ENCODE measurements around the gene MIOX. TPM values are rescaled to one million over a fixed set of nuclear protein-coding genes. Genes with fewer than 3 reads are reported as not detected.

Gene MIOX
- total RNA-seq, 4 donors from 2014 or later = not detected

- TF ChIP-seq POLR2A (IDR thresholded peaks at IDR 0.05) (no peak), CTCF (IDR thresholded peaks at IDR 0.05) (no peak)
- intact Hi-C loops (cut with DNase I; ENCODE audit: low total_unique reads) = no loop called here
- 87 to 94% methylated on average over 31 to 37 of the region's 41 CpGs for WGBS, 2 donors
- no peak overlapping the region for H3K4me3 ChIP-seq (ENCODE audit: low read depth, poor library complexity, severe bottlenecking)
- DNase-seq (ENCODE audit: low spot score in 2 of 2) = no peak
Observed at GRCh38 chr22:50505776-50506610, 19.3 kb downstream of the MIOX start.

GRCh38 chr22:50506611-50507420, 20.2 kb downstream of the MIOX start:
- peak overlapping the region; percentile 98 for H3K4me3 ChIP-seq (ENCODE audit: low read depth, poor library complexity, severe bottlenecking)
- TF ChIP-seq CTCF (IDR thresholded peaks at IDR 0.05) (no peak), POLR2A (IDR thresholded peaks at IDR 0.05) (no peak)
- intact Hi-C loops (cut with DNase I; ENCODE audit: low total_unique reads) = no loop called here
- WGBS, 2 donors = 30 to 31% methylated on average over 21 of the region's 21 CpGs
- no peak for DNase-seq (ENCODE audit: low spot score in 2 of 2)

GRCh38 chr22:50507421-50507990, 20.8 kb downstream of the MIOX start, which contains the start of gene LMF2:
Gene LMF2 (minus strand): TSS chr22:50507702. CDS start chr22:50507675, 27 bp downstream.
- intact Hi-C loops (cut with DNase I; ENCODE audit: low total_unique reads) = no loop called here
- peak within 1 kb of the TSS; percentile 98 for H3K4me3 ChIP-seq (ENCODE audit: low read depth, poor library complexity, severe bottlenecking)
- DNase-seq (ENCODE audit: low spot score in 2 of 2) = peak; percentile 89 to 98
- TF ChIP-seq CTCF (IDR thresholded peaks at IDR 0.05) (no peak), POLR2A (IDR thresholded peaks at IDR 0.05) (no peak)
- WGBS, 2 donors = 0 to 1% methylated on average over 2 to 14 of the region's 62 CpGs

GRCh38 chr22:50507991-50508884, 21.6 kb downstream of the MIOX start, which contains the start of gene NCAPH2:
Gene NCAPH2 (plus strand): TSS chr22:50508224. CDS start chr22:50508338, 114 bp downstream.
- intact Hi-C loops (cut with DNase I; ENCODE audit: low total_unique reads) = no loop called here
- peak; percentile 95 to 99 for DNase-seq (ENCODE audit: low spot score in 2 of 2)
- peak within 1 kb of the TSS; percentile 98 for H3K4me3 ChIP-seq (ENCODE audit: low read depth, poor library complexity, severe bottlenecking)
- 0% methylated on average over 17 to 50 of the region's 76 CpGs for WGBS, 2 donors
- no peak for TF ChIP-seq CTCF (IDR thresholded peaks at IDR 0.05)
- no peak for TF ChIP-seq POLR2A (IDR thresholded peaks at IDR 0.05)

- TF ChIP-seq POLR2A (IDR thresholded peaks at IDR 0.05) (no peak), CTCF (IDR thresholded peaks at IDR 0.05) (no peak)
- DNase-seq (ENCODE audit: low spot score in 2 of 2) = no peak
- WGBS, 2 donors = 6 to 7% methylated on average over 3 of the region's 3 CpGs
- no peak overlapping the region for H3K4me3 ChIP-seq (ENCODE audit: low read depth, poor library complexity, severe bottlenecking)
- intact Hi-C loops (cut with DNase I; ENCODE audit: low total_unique reads) = no loop called here
Observed at GRCh38 chr22:50508897-50509296, 22.2 kb downstream of the MIOX start.

All from lower leg skin (tissue), 4 donors.